HG03060 (cell line): Measurements from ENCODE around the gene TNRC18.
"Not testable (repeated sequence)": the region's sequence is repeated elsewhere in the genome, so short reads cannot be mapped to it uniquely, and the experiment has no call there.

Experiments
- ATAC-seq: cut with Tn5 transposase; IDR thresholded peaks from one replicate; pipeline ENCODE4 v1.9.1; 2021; ENCODE audit warnings: low read depth, moderate number of reproducible peaks; ENCODE audit not compliant: unreplicated experiment

Gene TNRC18

GRCh38 chr7:5296611-5297226, 126.9 kb downstream of the TNRC18 start:
- no peak for ATAC-seq

GRCh38 chr7:5296015-5296610, 127.5 kb downstream of the TNRC18 start:
- ATAC-seq, result no peak

- no peak for ATAC-seq
Measured at GRCh38 chr7:5295039-5296014, 128.3 kb downstream of the TNRC18 start.

- no peak for ATAC-seq
Measured at GRCh38 chr7:5294169-5294987, 129.3 kb downstream of the TNRC18 start.

GRCh38 chr7:5291711-5292335, 131.8 kb downstream of the TNRC18 start:
- not testable (repeated sequence) for ATAC-seq

- ATAC-seq, result no peak
Measured at GRCh38 chr7:5291301-5291700, 132.3 kb downstream of the TNRC18 start.

- no peak for ATAC-seq
Measured at GRCh38 chr7:5289355-5289754, 134.3 kb downstream of the TNRC18 start.

GRCh38 chr7:5288560-5288959, 135.1 kb downstream of the TNRC18 start:
- not testable (repeated sequence) for ATAC-seq

- no peak for ATAC-seq
Measured at GRCh38 chr7:5287802-5288201, 135.8 kb downstream of the TNRC18 start.

GRCh38 chr7:5287373-5287772, 136.3 kb downstream of the TNRC18 start:
- ATAC-seq, result not testable (repeated sequence)

GRCh38 chr7:5286933-5287332, 136.7 kb downstream of the TNRC18 start:
- ATAC-seq, result no peak

- no peak for ATAC-seq
Measured at GRCh38 chr7:5284304-5285281, 139.0 kb downstream of the TNRC18 start.

- no peak for ATAC-seq
Measured at GRCh38 chr7:5283421-5284303, 140.0 kb downstream of the TNRC18 start.

GRCh38 chr7:5282543-5283316, 140.9 kb downstream of the TNRC18 start, which contains the start of gene SLC29A4:
TSS of gene SLC29A4 (plus strand) at chr7:5282943. CDS start at chr7:5287817, 4,874 bp downstream.
- no peak for ATAC-seq

GRCh38 chr7:5281598-5282500, 141.8 kb downstream of the TNRC18 start:
- ATAC-seq, result not testable (repeated sequence)

GRCh38 chr7:5279734-5280133, 143.9 kb downstream of the TNRC18 start:
- ATAC-seq, result no peak
